ENCODE data around the gene PLA2G7.
"Not testable (repeated sequence)": the region's sequence is repeated elsewhere in the genome, so short reads cannot be mapped to it uniquely, and the experiment has no call there.

PLA2G7 gene

GRCh38 chr6:46734867-46735719 lies at the start of gene PLA2G7:
PLA2G7 (minus strand) TSS chr6:46735375; CDS start chr6:46722891, 12,484 bp downstream.
- no peak for DNase-seq (ENCODE audit: low spot score)

GRCh38 chr6:46784535-46784934 lies 49.4 kb upstream of the PLA2G7 start:
- DNase-seq (ENCODE audit: low spot score): no peak

GRCh38 chr6:46781478-46782378 lies 46.6 kb upstream of the PLA2G7 start:
- DNase-seq (ENCODE audit: low spot score): peak; percentile 2

GRCh38 chr6:46777476-46778346 lies 42.5 kb upstream of the PLA2G7 start:
- DNase-seq (ENCODE audit: low spot score): no peak

- no peak for DNase-seq (ENCODE audit: low spot score)
Measured at GRCh38 chr6:46776070-46776712, 41.0 kb upstream of the PLA2G7 start.

GRCh38 chr6:46774736-46775135 lies 39.6 kb upstream of the PLA2G7 start:
- not testable (repeated sequence) for DNase-seq (ENCODE audit: low spot score)

GRCh38 chr6:46773201-46773855 lies 38.2 kb upstream of the PLA2G7 start:
- no peak for DNase-seq (ENCODE audit: low spot score)

- peak; percentile 4 for DNase-seq (ENCODE audit: low spot score)
Measured at GRCh38 chr6:46772762-46773161, 37.6 kb upstream of the PLA2G7 start.

- no peak for DNase-seq (ENCODE audit: low spot score)
Measured at GRCh38 chr6:46772016-46772415, 36.8 kb upstream of the PLA2G7 start.

- no peak for DNase-seq (ENCODE audit: low spot score)
Measured at GRCh38 chr6:46764961-46765360, 29.8 kb upstream of the PLA2G7 start.

GRCh38 chr6:46764280-46764679 lies 29.1 kb upstream of the PLA2G7 start:
- not testable (repeated sequence) for DNase-seq (ENCODE audit: low spot score)

- no peak for DNase-seq (ENCODE audit: low spot score)
Measured at GRCh38 chr6:46763466-46763865, 28.3 kb upstream of the PLA2G7 start.

- DNase-seq (ENCODE audit: low spot score): no peak
Measured at GRCh38 chr6:46760925-46761324, 25.8 kb upstream of the PLA2G7 start.

- DNase-seq (ENCODE audit: low spot score): no peak
Measured at GRCh38 chr6:46758960-46759753, 24.0 kb upstream of the PLA2G7 start.

- no peak for DNase-seq (ENCODE audit: low spot score)
Measured at GRCh38 chr6:46757214-46757596, 22.0 kb upstream of the PLA2G7 start.

- DNase-seq (ENCODE audit: low spot score): no peak
Measured at GRCh38 chr6:46756469-46757213, 21.5 kb upstream of the PLA2G7 start.

- no peak for DNase-seq (ENCODE audit: low spot score)
Measured at GRCh38 chr6:46755865-46756264, 20.7 kb upstream of the PLA2G7 start.

- no peak for DNase-seq (ENCODE audit: low spot score)
Measured at GRCh38 chr6:46751658-46752057, 16.5 kb upstream of the PLA2G7 start.

GRCh38 chr6:46749731-46750130 lies 14.6 kb upstream of the PLA2G7 start:
- no peak for DNase-seq (ENCODE audit: low spot score)
